ENCODE data around the gene GALR3. TPM values are rescaled to one million over a fixed set of nuclear protein-coding genes. Genes with fewer than 3 reads are reported as not detected.

GALR3 gene
- polyA plus RNA-seq, 3 donors, result not detected

- Mint-ChIP-seq H3K9me3 (peaks cover 0 to 17% (median 7%) of the 10 kb centered on the region in 7 donors), H3K4me3 (peak overlapping the region; percentile 87 to 96), H3K27me3 (ENCODE audit: low read depth in 3 of 3) (peaks cover 54 to 71% (median 56%) of the 10 kb centered on the region in 3 donors), H3K27ac (peak overlapping the region in 4 of 7 donors; percentile 38 to 90 (median 50)), H3K4me1 (peaks cover 54% of the 10 kb centered on the region), H3K36me3 (peaks cover 8 to 16% of the 10 kb centered on the region in 2 donors)
- intact Hi-C loops (cut with micrococcal nuclease), result loop anchor here in 1 of 2 donors (10.0 kb wide), 1 partner anchor 122 kb away; the partner anchor contains the start of gene NOL12
- H4K20me1 ChIP-seq (ENCODE audit: insufficient read depth, low read length), result peaks cover 13% of the 10 kb centered on the region
- 0% methylated on average over 2 of the region's 19 CpGs for WGBS (ENCODE audit: insufficient coverage)
- H3K36me3 ChIP-seq (replicated peaks in 1 of 2; ENCODE audit: control insufficient read depth in 1 of 2, insufficient read depth in 2 of 2, low read length in 2 of 2), result no peaks in the 10 kb centered on the region
- H3K27ac ChIP-seq (ENCODE audit: low read depth in 1 of 2, low read length in 2 of 2), result no peak overlapping the region
- no peak overlapping the region for H3K9ac ChIP-seq (ENCODE audit: insufficient read depth, low read length, poor library complexity, severe bottlenecking)
- H3K4me2 ChIP-seq (replicated peaks; ENCODE audit: extremely low read depth, low read length, poor library complexity, severe bottlenecking), result peak overlapping the region; percentile 89
- peak in 1 of 3 donors; percentile 26 for DNase-seq
- peaks cover 0 to 5% of the 10 kb centered on the region in 2 donors for H3K9me3 ChIP-seq (replicated peaks in 1 of 2; ENCODE audit: control insufficient read depth in 1 of 2, insufficient read depth in 1 of 2, low read length in 2 of 2)
- peaks cover 27 to 59% of the 10 kb centered on the region in 2 donors for H3K27me3 ChIP-seq (ENCODE audit: control insufficient read depth in 2 of 2, insufficient read depth in 2 of 2, low read length in 2 of 2)
- peaks cover 60 to 70% of the 10 kb centered on the region in 2 donors for H3K4me1 ChIP-seq (ENCODE audit: control insufficient read depth in 1 of 2, insufficient read depth in 2 of 2, low read length in 2 of 2)
- H3K79me2 ChIP-seq (ENCODE audit: insufficient read depth, low read length), result peaks cover 11% of the 10 kb centered on the region
- TF ChIP-seq CTCF (IDR thresholded peaks at IDR 0.05), result no peak
- peak overlapping the region; percentile 42 to 75 (median 59) for H3K4me3 ChIP-seq (replicated peaks in 1 of 3; ENCODE audit: low read depth in 2 of 3, low read length in 3 of 3)
- no peak overlapping the region for H2AFZ ChIP-seq (ENCODE audit: insufficient read depth, low read depth, low read length, poor library complexity, severe bottlenecking)
Measured at GRCh38 chr22:37806409-37807333, 16.5 kb upstream of the GALR3 start.

All from CD14-positive monocyte (primary cell).